IPS-20b (cell line): ENCODE results near the gene RNF38.
"Not testable (repeated sequence)": the region's sequence is repeated elsewhere in the genome, so short reads cannot be mapped to it uniquely, and the experiment has no call there.

ENCODE experiments used
- H3K27ac ChIP-seq: one replicate; pipeline ENCODE4 v1.5.1; 2013; ENCODE audit warnings: low read length
- H3K27me3 ChIP-seq: 2 replicates; pipeline ENCODE4 v1.6.1; 2013; ENCODE audit warnings: mild to moderate bottlenecking, low read length, inconsistent platforms; ENCODE audit not compliant: insufficient read depth
- H3K36me3 ChIP-seq: 2 replicates; pipeline ENCODE4 v1.6.1; 2013; ENCODE audit warnings: low read depth, mild to moderate bottlenecking, inconsistent platforms, low read length, moderate library complexity; ENCODE audit not compliant: insufficient read depth
- H3K4me1 ChIP-seq: 2 replicates; pipeline ENCODE4 v1.6.1; 2013; ENCODE audit warnings: mild to moderate bottlenecking, control low read depth, inconsistent platforms, low read length, moderate library complexity; ENCODE audit not compliant: insufficient read depth
- H3K4me3 ChIP-seq: 2 replicates; pipeline ENCODE4 v1.5.1; 2013; ENCODE audit warnings: mild to moderate bottlenecking, low read length, inconsistent platforms
- H3K9ac ChIP-seq: 2 replicates; pipeline ENCODE4 v1.6.1; 2013; ENCODE audit warnings: low read depth, mild to moderate bottlenecking, inconsistent platforms, low read length, moderate library complexity
- H3K9me3 ChIP-seq: 2 replicates; pipeline ENCODE4 v1.6.1; 2013; ENCODE audit warnings: mild to moderate bottlenecking, low read depth, low read length, inconsistent platforms; ENCODE audit not compliant: insufficient read depth

Gene RNF38

DNA sequence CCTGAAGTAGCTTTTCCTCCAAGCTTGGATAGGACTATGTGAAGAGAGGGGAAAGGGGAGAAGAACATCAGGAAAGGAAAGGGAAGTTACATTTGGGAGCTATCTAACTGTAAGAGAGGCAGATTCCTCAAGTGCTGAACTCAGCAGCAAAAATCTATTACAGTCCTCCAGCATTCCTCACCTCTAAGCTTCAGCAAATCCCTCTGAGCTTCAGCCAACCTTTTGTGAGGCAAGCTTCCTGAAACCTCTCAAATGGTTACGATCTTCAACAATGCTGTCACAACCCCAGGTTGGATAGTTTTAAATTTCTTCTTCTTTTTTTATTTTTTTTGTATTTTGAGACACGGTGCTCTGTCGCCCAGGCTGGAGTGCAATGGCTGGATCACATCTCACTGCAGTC, 2.5 kb upstream of the RNF38 start:
- no peaks in the 10 kb centered on the region for H3K9me3 ChIP-seq
- H3K9ac ChIP-seq: no peak overlapping the region
- no peaks in the 10 kb centered on the region for H3K36me3 ChIP-seq
- H3K4me1 ChIP-seq: peaks cover 18% of the 10 kb centered on the region
- H3K27me3 ChIP-seq: no peaks in the 10 kb centered on the region
- no peak overlapping the region for H3K27ac ChIP-seq
- H3K4me3 ChIP-seq: no peak overlapping the region

DNA sequence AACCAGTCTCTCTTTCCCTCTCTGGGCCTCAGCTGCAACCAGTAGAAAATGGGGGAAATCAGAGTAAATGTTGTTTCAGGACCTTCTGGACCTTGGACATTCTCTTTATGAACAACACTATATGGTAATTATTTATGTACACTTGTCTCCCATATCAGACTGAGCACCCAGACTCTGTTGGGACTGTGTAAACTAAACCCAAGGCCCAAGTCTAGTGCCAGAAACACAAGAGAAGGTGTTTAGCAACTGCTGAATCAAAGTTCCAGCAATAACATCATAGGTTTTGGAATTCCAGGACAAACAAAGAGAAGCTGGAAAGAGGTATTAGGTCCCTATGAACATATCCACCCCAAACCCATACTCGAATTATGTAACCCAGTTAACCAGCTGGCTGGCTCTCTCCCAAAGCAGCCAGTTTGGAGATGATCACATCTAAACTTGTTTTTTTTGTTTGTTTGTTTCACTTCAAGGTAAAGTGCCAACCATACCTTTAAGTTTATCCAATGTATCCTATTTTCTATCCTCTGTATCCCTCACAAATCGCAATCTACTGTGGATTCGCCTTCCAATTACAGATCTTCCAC, 1.9 kb upstream of the RNF38 start:
- H3K27ac ChIP-seq: no peak overlapping the region
- peak overlapping the region; percentile 73; the same call in 1 of the 2 replicates for H3K9ac ChIP-seq

DNA sequence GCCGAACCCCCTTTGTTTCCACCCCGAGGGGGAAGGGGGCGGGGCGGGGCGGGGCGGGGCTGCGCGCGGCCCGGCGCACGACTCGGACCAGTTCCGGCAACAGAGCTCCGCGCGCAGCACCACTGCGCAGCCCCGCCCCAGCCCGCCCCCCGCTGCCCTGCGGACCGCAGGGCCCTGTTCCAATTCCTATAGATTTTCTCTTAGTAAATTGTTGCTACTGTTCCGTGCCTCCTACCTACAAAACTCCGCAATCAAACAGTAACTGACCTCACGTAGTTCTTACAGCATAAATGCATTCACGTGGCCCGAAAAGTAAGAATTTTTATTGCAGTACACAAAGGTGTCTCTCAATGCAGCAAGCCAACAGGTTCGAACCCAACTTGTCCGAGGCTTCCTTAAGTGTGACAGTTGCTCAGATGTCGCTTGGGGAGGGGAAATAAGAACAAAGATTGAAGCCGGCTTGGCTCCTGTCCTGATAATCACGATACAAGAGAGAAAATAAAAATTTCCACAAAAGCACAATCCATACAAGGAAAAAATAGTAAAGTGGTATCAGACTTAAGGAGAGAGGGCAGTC, 1.2 kb upstream of the RNF38 start:
- Histone ChIP-seq H3K4me1 (peaks cover 15% of the 10 kb centered on the region), H3K36me3 (peaks cover 3% of the 10 kb centered on the region; the same call in 1 of the 2 replicates), H3K27ac (no peak overlapping the region), H3K9me3 (no peaks in the 10 kb centered on the region), H3K27me3 (no peaks in the 10 kb centered on the region), H3K4me3 (peak overlapping the region; percentile 81), H3K9ac (peak overlapping the region; percentile 91; the same call in 1 of the 2 replicates)

More for the DNA sequence above, 1.9 kb upstream of the RNF38 start:
- H3K36me3 ChIP-seq: no peaks in the 10 kb centered on the region
- peaks cover 18% of the 10 kb centered on the region for H3K4me1 ChIP-seq
- H3K4me3 ChIP-seq: peak overlapping the region; percentile 81; the same call in 1 of the 2 replicates
- H3K27me3 ChIP-seq: no peaks in the 10 kb centered on the region
- no peaks in the 10 kb centered on the region for H3K9me3 ChIP-seq

DNA sequence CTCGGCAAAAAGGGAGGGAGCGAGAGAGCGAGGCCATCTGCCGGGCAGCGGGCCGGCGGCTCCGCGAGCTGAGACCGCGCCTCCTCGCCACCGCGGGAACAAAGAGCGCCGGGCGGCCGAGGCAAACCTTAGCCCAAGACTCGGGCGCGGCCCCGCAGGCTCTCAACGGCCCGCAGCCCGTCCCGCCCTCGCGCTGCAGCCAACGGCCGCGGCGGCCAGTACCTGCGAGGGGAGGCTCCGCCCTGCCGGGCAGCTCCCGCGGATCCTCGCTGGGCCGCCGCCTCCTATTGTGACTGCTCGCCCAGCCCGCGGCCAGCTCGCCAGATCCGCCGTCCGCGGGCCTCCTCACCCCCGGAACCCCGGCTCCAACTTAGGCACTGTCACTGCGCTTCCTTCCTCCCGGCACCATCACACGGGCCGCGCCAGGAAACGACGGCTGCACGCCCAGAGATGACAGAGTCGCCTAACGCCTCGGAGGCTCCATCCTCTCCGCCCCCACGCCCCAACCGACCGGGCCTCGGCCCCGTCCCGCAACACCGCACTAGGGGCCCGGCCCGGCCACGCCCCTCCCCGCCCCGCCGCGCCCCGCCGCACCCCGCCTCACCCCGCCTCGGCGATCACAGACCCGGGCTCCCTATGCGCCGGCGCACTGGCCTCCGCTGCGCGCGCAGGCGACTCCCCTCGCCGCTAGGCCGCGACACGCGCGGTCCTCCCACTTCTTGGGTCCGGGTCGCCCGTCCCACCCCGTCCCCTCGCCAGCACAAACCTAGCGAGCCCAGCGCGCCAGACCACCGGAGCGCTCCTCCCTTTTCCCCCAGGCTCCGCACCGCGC, 479 bp upstream of the RNF38 start:
- Histone ChIP-seq H3K4me3 (peak overlapping the region; percentile 81), H3K36me3 (peaks cover 5% of the 10 kb centered on the region; the same call in 1 of the 2 replicates), H3K27ac (no peak overlapping the region), H3K9me3 (no peaks in the 10 kb centered on the region), H3K9ac (peak overlapping the region; percentile 91), H3K4me1 (peaks cover 15% of the 10 kb centered on the region), H3K27me3 (no peaks in the 10 kb centered on the region)

DNA sequence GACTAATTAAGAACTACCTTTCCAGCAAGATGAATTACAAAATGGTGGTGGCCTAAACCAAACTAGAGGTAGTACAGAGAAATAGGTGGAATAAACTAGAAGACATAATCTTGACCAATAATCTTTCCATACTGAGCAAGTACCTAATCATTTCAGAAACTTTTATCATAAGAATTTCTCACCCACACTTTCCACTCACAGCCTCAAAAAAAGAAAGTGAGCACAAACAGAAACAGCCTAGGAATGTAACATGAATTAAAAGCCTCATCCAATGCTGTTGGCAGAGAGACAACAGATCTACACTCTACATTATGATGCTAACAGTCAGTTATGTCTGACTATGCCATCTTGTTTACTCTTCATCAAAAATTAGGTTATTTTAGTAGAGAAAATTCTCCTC, 1.3 kb downstream of the RNF38 start:
- Histone ChIP-seq H3K36me3 (peaks cover 5% of the 10 kb centered on the region; the same call in 1 of the 2 replicates), H3K27ac (no peak overlapping the region), H3K4me3 (peak overlapping the region; percentile 81), H3K9ac (peak overlapping the region; percentile 33; the same call in 1 of the 2 replicates), H3K27me3 (no peaks in the 10 kb centered on the region), H3K9me3 (no peaks in the 10 kb centered on the region), H3K4me1 (peaks cover 15% of the 10 kb centered on the region)

DNA sequence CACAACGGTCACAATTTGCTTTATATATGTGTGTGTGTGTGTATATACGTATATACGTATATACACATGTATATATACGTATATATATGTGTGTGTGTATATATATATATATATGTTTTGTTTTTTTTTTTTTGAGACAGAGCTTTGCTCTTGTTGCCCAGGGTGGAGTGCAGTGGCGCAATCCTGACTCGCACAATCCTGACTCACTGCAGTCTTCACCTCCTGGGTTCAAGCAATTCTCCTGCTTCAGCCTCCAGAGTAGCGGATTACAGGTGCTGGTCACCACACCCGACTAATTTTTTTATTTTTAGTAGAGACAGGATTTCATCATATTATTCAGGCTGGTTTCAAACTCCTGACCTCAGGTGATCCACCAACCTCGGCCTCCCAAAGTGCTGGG, 3.1 kb downstream of the RNF38 start:
- H3K36me3 ChIP-seq: peaks cover 5% of the 10 kb centered on the region; the same call in 1 of the 2 replicates
- H3K27me3 ChIP-seq: no peaks in the 10 kb centered on the region
- no peak overlapping the region for H3K9ac ChIP-seq
- H3K4me3 ChIP-seq: no peak overlapping the region
- no peaks in the 10 kb centered on the region for H3K9me3 ChIP-seq
- H3K4me1 ChIP-seq: peaks cover 26% of the 10 kb centered on the region
- no peak overlapping the region for H3K27ac ChIP-seq

DNA sequence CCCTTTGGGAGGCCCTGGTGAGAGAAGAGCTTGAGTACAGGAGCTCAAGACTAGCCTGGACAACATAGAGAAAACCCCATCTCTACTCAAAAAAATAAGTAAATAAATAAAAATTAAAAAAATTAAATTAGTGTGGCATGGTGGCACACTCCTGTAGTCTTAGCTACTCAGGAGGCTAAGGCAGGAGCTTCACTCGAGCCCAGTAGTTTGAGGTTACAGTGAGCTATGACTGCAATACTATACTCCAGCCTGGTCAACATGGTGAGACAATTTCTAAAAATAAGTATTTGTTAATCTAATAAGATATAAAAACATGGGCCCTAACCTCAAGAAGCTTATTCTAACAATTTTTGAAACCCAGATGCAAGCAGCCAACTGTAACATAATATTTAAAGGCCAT, 7.6 kb downstream of the RNF38 start:
- Histone ChIP-seq H3K27me3 (no peaks in the 10 kb centered on the region), H3K4me3 (no peak overlapping the region), H3K4me1 (peaks cover 33% of the 10 kb centered on the region), H3K27ac (no peak overlapping the region), H3K9me3 (no peaks in the 10 kb centered on the region), H3K9ac (0 out of 2 replicates have a peak overlapping the region, but pooled peaks have one; percentile 31), H3K36me3 (peaks cover 25% of the 10 kb centered on the region; the same call in 1 of the 2 replicates)

DNA sequence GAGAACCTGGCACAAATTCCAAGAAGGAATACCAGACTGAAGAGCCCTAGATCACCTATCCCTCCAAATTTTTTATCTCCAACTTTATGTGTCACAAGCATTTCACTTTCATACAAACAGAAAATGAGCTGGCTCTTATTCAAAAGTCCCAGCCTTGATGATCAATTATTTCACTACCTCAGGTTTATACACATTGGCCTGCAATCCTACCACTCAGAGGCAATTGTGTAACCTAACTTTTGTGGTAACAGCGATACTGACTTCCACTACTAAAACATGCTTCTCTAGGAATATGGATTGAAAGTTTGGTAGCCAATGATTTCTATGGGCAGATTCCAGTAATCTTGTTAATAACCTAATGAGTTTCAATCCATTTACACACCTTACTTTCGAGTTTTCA, 10.5 kb downstream of the RNF38 start:
- Histone ChIP-seq H3K4me3 (no peak overlapping the region), H3K27ac (no peak overlapping the region), H3K9me3 (no peaks in the 10 kb centered on the region), H3K27me3 (no peaks in the 10 kb centered on the region), H3K9ac (no peak overlapping the region), H3K4me1 (peaks cover 37% of the 10 kb centered on the region), H3K36me3 (peaks cover 34% of the 10 kb centered on the region)

DNA sequence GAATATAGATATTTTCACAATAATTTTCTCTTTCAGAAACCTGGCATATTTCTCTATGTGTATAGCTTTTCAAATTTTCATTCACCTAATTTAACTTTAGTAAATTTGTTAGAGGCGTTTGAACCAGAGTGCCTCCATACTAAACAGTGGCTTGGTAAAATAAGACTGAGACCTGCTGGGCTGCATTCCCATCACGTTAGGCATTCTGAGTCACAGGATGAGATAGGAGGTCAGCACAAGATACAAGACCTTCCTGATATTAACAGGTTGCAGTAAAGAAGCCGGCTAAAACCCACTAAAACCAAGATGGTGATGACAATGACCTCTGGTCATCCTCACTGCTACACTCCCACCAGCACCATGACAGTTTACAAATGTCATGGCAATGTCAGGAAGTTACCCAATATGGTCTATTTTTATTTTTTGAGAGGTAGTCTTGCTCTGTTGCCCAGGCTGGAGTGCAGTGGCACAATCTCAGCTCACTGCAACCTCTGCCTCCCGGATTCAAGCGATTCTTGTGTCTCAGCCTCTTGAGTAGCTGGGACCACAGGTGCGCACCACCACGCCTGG, 13.6 kb downstream of the RNF38 start:
- H3K27ac ChIP-seq, H3K9ac ChIP-seq, H3K4me3 ChIP-seq, H3K27me3 ChIP-seq, H3K9me3 ChIP-seq: not testable (repeated sequence)
- peaks cover 39% of the 10 kb centered on the region for H3K4me1 ChIP-seq
- peaks cover 39% of the 10 kb centered on the region for H3K36me3 ChIP-seq

DNA sequence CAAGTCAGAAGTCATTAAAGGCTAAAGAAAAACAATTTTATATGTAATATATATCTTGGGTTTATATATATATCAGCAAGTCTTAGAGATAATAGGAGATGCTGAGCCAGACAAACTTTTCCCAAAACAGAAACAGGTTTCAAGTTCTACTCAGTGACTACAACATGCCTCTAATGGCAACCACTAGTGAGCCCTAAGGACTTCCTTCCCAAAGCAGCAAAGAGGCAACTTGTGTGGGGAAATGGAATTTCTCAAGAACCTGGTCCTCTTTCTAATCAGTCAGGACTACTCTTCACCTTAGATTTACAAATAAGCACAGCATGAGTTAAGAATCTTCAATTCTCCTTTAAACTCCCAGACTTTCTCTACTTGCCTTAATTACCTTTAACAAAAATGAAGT, 17.6 kb downstream of the RNF38 start:
- Histone ChIP-seq H3K27me3 (no peaks in the 10 kb centered on the region), H3K27ac (no peak overlapping the region), H3K9ac (no peak overlapping the region), H3K4me3 (no peak overlapping the region), H3K36me3 (peaks cover 19% of the 10 kb centered on the region), H3K4me1 (peaks cover 22% of the 10 kb centered on the region), H3K9me3 (no peaks in the 10 kb centered on the region)

DNA sequence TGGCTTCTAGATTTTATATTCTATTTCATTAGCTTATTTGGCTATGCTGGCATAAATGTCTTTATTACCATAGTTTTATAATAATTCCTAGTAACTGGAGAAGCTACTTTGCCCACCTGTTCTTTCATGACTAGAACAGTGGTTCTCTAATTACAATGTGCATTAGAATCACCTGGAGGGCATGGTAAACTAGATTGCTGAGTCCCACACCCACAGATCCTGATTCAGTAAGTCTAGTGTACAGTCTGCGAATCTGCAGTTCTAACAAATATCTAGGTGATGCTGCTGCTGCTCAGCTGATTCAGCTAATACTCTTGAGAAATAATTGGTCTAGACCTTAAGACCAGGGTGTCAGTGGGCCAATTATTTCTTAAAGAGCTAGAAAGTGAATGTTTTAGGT, 35.5 kb downstream of the RNF38 start:
- no peak overlapping the region for H3K4me3 ChIP-seq
- no peaks in the 10 kb centered on the region for H3K4me1 ChIP-seq
- no peak overlapping the region for H3K27ac ChIP-seq
- H3K9me3 ChIP-seq: no peaks in the 10 kb centered on the region
- H3K9ac ChIP-seq: no peak overlapping the region
- H3K27me3 ChIP-seq: no peaks in the 10 kb centered on the region
- H3K36me3 ChIP-seq: peaks cover 87% of the 10 kb centered on the region
